GM12878 (cell line): ENCODE data around the gene MAP4K4. TPM values are rescaled to one million over a fixed set of nuclear protein-coding genes. Genes with fewer than 3 reads are reported as not detected.

Experiments
- ATAC-seq: fragments of 200-7000 bp; cut with Tn5 transposase; 3 replicates; pipeline ENCODE4 v1.9.1; 2020; ENCODE audit warnings: mild to moderate bottlenecking, moderate library complexity
- BruUV-seq: library from RNA; stranded (reverse); fragments of 400-500 nt; replicated peaks from 2 replicates; lab custom pipeline; 2021; lab: Mats Ljungman, UMichigan
- CTCF ChIA-PET: fragments of 300-600 bp; sonication (Branson Sonifier 250); formaldehyde crosslinking; extraction: SDS; loops from one replicate; lab custom pipeline; 2021; ENCODE audit warnings: inconsistent platforms; lab: Yijun Ruan, JAX
- POLR2A ChIA-PET: fragments of 350-600 bp; formaldehyde crosslinking; extraction: SDS; loops from one replicate; lab custom pipeline; 2021; ENCODE audit warnings: inconsistent platforms; lab: Charles Lee
- RAD21 ChIA-PET: fragments of 300-600 bp; sonication (Branson Sonifier 250); formaldehyde crosslinking; loops from one replicate; lab custom pipeline; 2023; ENCODE audit warnings: antibody characterized with exemption; ENCODE audit not compliant: unreplicated experiment; lab: Charles Lee
- SMC1A ChIA-PET: fragments of 300-600 bp; sonication (Branson Sonifier 250); formaldehyde crosslinking; loops from one replicate; lab custom pipeline; 2023; ENCODE audit not compliant: unreplicated experiment, uncharacterized antibody; lab: Charles Lee
- DNase-seq: peaks from one replicate; pipeline ENCODE4 v3.0.0-alpha.2; 2011; ENCODE audit warnings: low read depth, low spot score
- FAIRE-seq: peaks from 3 replicates; lab custom pipeline; 2011; peaks lifted over from hg19 to GRCh38; lab: Jason Lieb, UNC
- H2AFZ ChIP-seq: 2 replicates; pipeline ENCODE4 v1.6.0; 2011; ENCODE audit warnings: low read depth, low read length, control low read depth; ENCODE audit not compliant: control insufficient read depth
- H3K27ac ChIP-seq: 2 replicates; pipeline ENCODE4 v1.5.1; 2011; ENCODE audit warnings: control low read depth; ENCODE audit not compliant: control insufficient read depth, insufficient read depth
- H3K27me3 ChIP-seq, 2 experiments: replicated peaks in 1 of 2; 2 replicates each; pipeline versions ENCODE4 v1.6.0 to v1.6.1; 2011; ENCODE audit warnings: low read length in 1 of 2; ENCODE audit not compliant: control insufficient read depth in 2 of 2, insufficient read depth in 2 of 2
- H3K36me3 ChIP-seq, 2 experiments: 2 replicates each; pipeline ENCODE4 v1.5.1; 2011; ENCODE audit warnings: low read length in 1 of 2; ENCODE audit not compliant: control insufficient read depth in 2 of 2, insufficient read depth in 2 of 2
- H3K4me1 ChIP-seq: 2 replicates; pipeline ENCODE4 v1.6.1; 2011; ENCODE audit warnings: mild to moderate bottlenecking, low read length, moderate library complexity, mixed read lengths; ENCODE audit not compliant: control insufficient read depth, insufficient read depth
- H3K4me2 ChIP-seq: 2 replicates; pipeline ENCODE4 v1.6.0; 2011; ENCODE audit warnings: control low read depth; ENCODE audit not compliant: control insufficient read depth, insufficient read depth
- H3K4me3 ChIP-seq: fragments of 200-600 bp; sonication (generic); 2 replicates; pipeline ENCODE4 v1.5.1; 2016
- H3K79me2 ChIP-seq: 2 replicates; pipeline ENCODE4 v1.6.0; 2011; ENCODE audit warnings: low read length; ENCODE audit not compliant: control insufficient read depth, insufficient read depth
- H3K9ac ChIP-seq: 2 replicates; pipeline ENCODE4 v1.8.0; 2011; ENCODE audit warnings: low read length, control low read depth, mixed read lengths; ENCODE audit not compliant: control insufficient read depth, insufficient read depth
- H3K9me3 ChIP-seq: replicated peaks from 3 replicates; pipeline ENCODE4 v1.5.1; 2011; ENCODE audit warnings: mild to moderate bottlenecking, low read length; ENCODE audit not compliant: control insufficient read depth, insufficient read depth
- H4K20me1 ChIP-seq: 2 replicates; pipeline ENCODE4 v1.6.0; 2011; ENCODE audit not compliant: control insufficient read depth, insufficient read depth
- KDM1A ChIP-seq: fragments of 200-600 bp; sonication (generic); IDR thresholded peaks from 2 replicates; pipeline ENCODE4 v1.6.1; 2016; ENCODE audit warnings: borderline replicate concordance
- LARP7 ChIP-seq: fragments of 450-650 bp; IDR thresholded peaks from 2 replicates; pipeline ENCODE4 v1.6.1; 2017; ENCODE audit warnings: mild to moderate bottlenecking
- MEF2B ChIP-seq: fragments of 450-650 bp; IDR thresholded peaks from 2 replicates; pipeline ENCODE4 v1.6.1; 2018; ENCODE audit warnings: mild to moderate bottlenecking, moderate library complexity; ENCODE audit not compliant: partially characterized antibody, poor library complexity, severe bottlenecking
- PAX5 ChIP-seq: IDR thresholded peaks from 2 replicates; pipeline ENCODE4 v1.6.1; 2011; ENCODE audit warnings: low read depth, low read length, borderline replicate concordance
- RAD21 ChIP-seq: IDR thresholded peaks from 2 replicates; pipeline ENCODE4 v1.6.1; 2011; ENCODE audit warnings: mild to moderate bottlenecking, low read depth, low read length, moderate library complexity; ENCODE audit not compliant: insufficient read depth
- RCOR1 ChIP-seq: conservative IDR thresholded peaks from 2 replicates; pipeline ENCODE4 v1.6.1; 2012; ENCODE audit warnings: low read depth, low read length, improper control_type of control experiment
- RFX5 ChIP-seq: IDR thresholded peaks from 2 replicates; pipeline ENCODE4 v1.6.1; 2011; ENCODE audit warnings: low read depth, low read length, improper control_type of control experiment
- SIN3A ChIP-seq: IDR thresholded peaks from 2 replicates; pipeline ENCODE4 v1.6.1; 2012; ENCODE audit warnings: low read depth, low read length, improper control_type of control experiment
- SREBF2 ChIP-seq: IDR thresholded peaks from 2 replicates; pipeline ENCODE4 v1.6.1; 2012; ENCODE audit warnings: mild to moderate bottlenecking, low read length
- STAT3 ChIP-seq: IDR thresholded peaks from 2 replicates; pipeline ENCODE4 v1.6.1; 2011; ENCODE audit warnings: low read depth, low read length, improper control_type of control experiment
- YBX1 ChIP-seq: fragments of 450-650 bp; IDR thresholded peaks from 2 replicates; pipeline ENCODE4 v1.6.1; 2016; ENCODE audit warnings: antibody characterized with exemption
- WGBS: methylation state at CpG from one replicate; pipeline ENCODE4 v1.1.6; 2016; ENCODE audit warnings: low lambda C conversion rate; ENCODE audit not compliant: insufficient replicate concordance, insufficient coverage; ENCODE audit errors: missing lambda C conversion rate; 5-methylcytosine and 5-hydroxymethylcytosine counted together
- in situ Hi-C: fragments of 300-500 bp; cut with MboI; formaldehyde crosslinking; loops from 9 replicates; pipeline ENCODE4 v1.14.3; 2018; ENCODE audit warnings: mixed read lengths
- intact Hi-C: fragments of 100-400 bp; cut with micrococcal nuclease; formaldehyde crosslinking; loops from one replicate; pipeline ENCODE4 v1.14.2; 2022; ENCODE audit not compliant: unreplicated experiment
- polyA plus RNA-seq, 11 experiments: library from polyadenylated mRNA; depleted of rRNA in 4 of 11; unstranded in 6 of 11; stranded (reverse) in 5 of 11; fragments of >200 nt; fragmentation: Nextera tagmentation in 4 of 11; fragmentation: Illumina TruSeq in 1 of 11; extraction: Ambion mirVana in 4 of 11; extraction: Trizol in 1 of 11; gene quantifications; 1 replicate in 1 of 11; 2 replicates in 10 of 11; pipeline versions ENCODE4 v1.2.1 to v1.2.3, GENCODE V29; 2011 to 2016; ENCODE audit warnings: inconsistent platforms in 2 of 11, missing spikeins in 2 of 11, low read depth in 1 of 11
- total RNA-seq, 4 experiments: library from RNA; depleted of rRNA in 3 of 4; stranded (reverse); fragments of >200 nt in 3 of 4; fragmentation: Illumina TruSeq in 1 of 4; extraction: Trizol in 1 of 4; gene quantifications; 2 replicates each; pipeline versions ENCODE4 v1.2.1 to v1.2.3, GENCODE V29; 2013 to 2021

The MAP4K4 gene
- total and polyA plus RNA-seq, 10 of the 15 experiments (the other 5 are each of a cell fraction or from before 2014, with no cell fraction given): 1.9 to 50.4 (median 9.7) TPM

DNA sequence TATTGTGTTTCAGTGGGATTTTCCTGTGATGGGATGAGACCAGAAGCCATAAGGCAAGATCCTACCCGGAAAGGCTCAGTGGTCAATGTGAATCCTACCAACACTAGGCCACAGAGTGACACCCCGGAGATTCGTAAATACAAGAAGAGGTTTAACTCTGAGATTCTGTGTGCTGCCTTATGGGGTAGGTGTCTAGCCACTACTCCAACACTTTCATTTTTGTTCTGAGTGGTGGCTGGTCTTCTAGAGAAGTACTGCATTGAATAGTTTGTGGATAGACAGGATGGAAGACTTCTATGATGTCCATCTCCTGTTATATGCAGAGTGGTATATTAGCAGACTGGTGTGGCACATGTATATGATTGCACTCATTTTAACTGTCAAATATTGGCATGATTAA is 176.6 kb downstream of the MAP4K4 start:
- 41% methylated on average over 3 of the region's 3 CpGs for WGBS
- intact Hi-C loops: loop anchor here (10.0 kb wide), 2 partner anchors 459 to 529 kb away; no protein-coding TSS in a partner anchor
- H3K27ac ChIP-seq: no peak overlapping the region
- no TSS peak for BruUV-seq
- DNase-seq (no peak), ATAC-seq (no peak), FAIRE-seq (no peak)
- H2AFZ ChIP-seq: no peak overlapping the region
- no peaks in the 10 kb centered on the region for H3K79me2 ChIP-seq
- no peak overlapping the region for H3K4me2 ChIP-seq
- no peaks in the 10 kb centered on the region for H4K20me1 ChIP-seq
- H3K27me3 ChIP-seq: no peaks in the 10 kb centered on the region
- in situ Hi-C loops: no loop called here
- H3K9ac ChIP-seq: no peak overlapping the region
- RAD21 ChIA-PET: interaction anchor here (0.9 to 1.5 kb wide), 8 partner anchors 10 to 455 kb away, joined by 3 to 10 read pairs (median 6); no protein-coding TSS in a partner anchor
- SMC1A ChIA-PET: interaction anchor here (0.9 to 2.0 kb wide), 9 partner anchors 11 to 524 kb away, joined by 3 to 7 read pairs (median 5); no protein-coding TSS in a partner anchor
- no peak for TF ChIP-seq STAT3
- no peak for TF ChIP-seq LARP7
- no peak for TF ChIP-seq PAX5
- no peak for TF ChIP-seq SREBF2
- no peak for TF ChIP-seq KDM1A
- TF ChIP-seq RCOR1: no peak
- TF ChIP-seq MEF2B: no peak
- TF ChIP-seq RAD21: no peak
- no peak for TF ChIP-seq YBX1
- no peak for TF ChIP-seq SIN3A
- TF ChIP-seq RFX5: no peak
- H3K36me3 ChIP-seq: peaks cover 0 to 2% of the 10 kb centered on the region in 2 experiments; a peak in 2 of 4 replicates
- POLR2A ChIA-PET: no interaction called here
- H3K9me3 ChIP-seq: no peaks in the 10 kb centered on the region
- no peaks in the 10 kb centered on the region for H3K4me1 ChIP-seq
- H3K4me3 ChIP-seq: no peak overlapping the region
- CTCF ChIA-PET: interaction anchor here (0.6 to 2.7 kb wide), 21 partner anchors 9 to 576 kb away, joined by 3 to 20 read pairs (median 4); partner anchors contain the start of gene IL18R1
